Measurements from ENCODE around the gene IGFBP1. TPM values are rescaled to one million over a fixed set of nuclear protein-coding genes. Genes with fewer than 3 reads are reported as not detected.
"Not testable (repeated sequence)": the region's sequence is repeated elsewhere in the genome, so short reads cannot be mapped to it uniquely, and the experiment has no call there.

The IGFBP1 gene
- total and polyA plus RNA-seq, 2 donors = 0.05 to 17.2 TPM

- Histone ChIP-seq H3K9me3 (ENCODE audit: control insufficient read depth in 2 of 2, insufficient read depth in 1 of 2, low read length in 1 of 2) (peaks cover 0 to 6% of the 10 kb centered on the region in 2 donors), H3K4me1 (ENCODE audit: control insufficient read depth in 2 of 2, insufficient read depth in 2 of 2, low read length in 2 of 2) (no peaks in the 10 kb centered on the region), H3K27ac (ENCODE audit: low read depth in 1 of 2, low read length in 1 of 2) (no peak overlapping the region), H3K36me3 (ENCODE audit: control insufficient read depth in 2 of 2, insufficient read depth in 2 of 2, low read length in 1 of 2) (no peaks in the 10 kb centered on the region), H3K4me3 (ENCODE audit: low read length in 2 of 2) (no peak overlapping the region), H3K27me3 (ENCODE audit: control insufficient read depth in 2 of 2, insufficient read depth in 1 of 2, low read length in 1 of 2) (no peaks in the 10 kb centered on the region)
- 95% methylated on average over 2 of the region's 2 CpGs for WGBS
- DNase-seq (ENCODE audit: low read depth in 6 of 9, low spot score in 9 of 9) = no peak
These were observed 49.6 kb downstream of the IGFBP1 start for GRCh38 chr7:45937862-45938261.

- Histone ChIP-seq H3K36me3 (ENCODE audit: control insufficient read depth in 2 of 2, insufficient read depth in 2 of 2, low read length in 1 of 2) (no peaks in the 10 kb centered on the region), H3K9me3 (ENCODE audit: control insufficient read depth in 2 of 2, insufficient read depth in 1 of 2, low read length in 1 of 2) (peaks cover 0 to 6% of the 10 kb centered on the region in 2 donors), H3K27me3 (ENCODE audit: control insufficient read depth in 2 of 2, insufficient read depth in 1 of 2, low read length in 1 of 2) (no peaks in the 10 kb centered on the region), H3K4me3 (ENCODE audit: low read length in 2 of 2) (no peak overlapping the region), H3K27ac (ENCODE audit: low read depth in 1 of 2, low read length in 1 of 2) (no peak overlapping the region), H3K4me1 (ENCODE audit: control insufficient read depth in 2 of 2, insufficient read depth in 2 of 2, low read length in 2 of 2) (no peaks in the 10 kb centered on the region)
- 91% methylated on average over 22 of the region's 22 CpGs for WGBS
- no peak for DNase-seq (ENCODE audit: low read depth in 6 of 9, low spot score in 9 of 9)
These were observed 50.5 kb downstream of the IGFBP1 start for GRCh38 chr7:45938626-45939302.

- H3K4me3 ChIP-seq (ENCODE audit: low read length in 2 of 2) = no peak overlapping the region
- DNase-seq (ENCODE audit: low read depth in 6 of 9, low spot score in 9 of 9) = no peak
- no peaks in the 10 kb centered on the region for H3K27me3 ChIP-seq (ENCODE audit: control insufficient read depth in 2 of 2, insufficient read depth in 1 of 2, low read length in 1 of 2)
- H3K27ac ChIP-seq (ENCODE audit: low read depth in 1 of 2, low read length in 1 of 2) = no peak overlapping the region
- H3K36me3 ChIP-seq (ENCODE audit: control insufficient read depth in 2 of 2, insufficient read depth in 2 of 2, low read length in 1 of 2) = no peaks in the 10 kb centered on the region
- 96% methylated on average over 11 of the region's 11 CpGs for WGBS
- peaks cover 0 to 6% of the 10 kb centered on the region in 2 donors for H3K9me3 ChIP-seq (ENCODE audit: control insufficient read depth in 2 of 2, insufficient read depth in 1 of 2, low read length in 1 of 2)
- no peaks in the 10 kb centered on the region for H3K4me1 ChIP-seq (ENCODE audit: control insufficient read depth in 2 of 2, insufficient read depth in 2 of 2, low read length in 2 of 2)
These were observed 51.3 kb downstream of the IGFBP1 start for GRCh38 chr7:45939574-45939973.

GRCh38 chr7:45940237-45940781 lies 52.0 kb downstream of the IGFBP1 start:
- not testable (repeated sequence) for H3K4me1 ChIP-seq (ENCODE audit: control insufficient read depth in 2 of 2, insufficient read depth in 2 of 2, low read length in 2 of 2); H3K4me3 ChIP-seq (ENCODE audit: low read length in 2 of 2); H3K36me3 ChIP-seq (ENCODE audit: control insufficient read depth in 2 of 2, insufficient read depth in 2 of 2, low read length in 1 of 2); H3K27me3 ChIP-seq (ENCODE audit: control insufficient read depth in 2 of 2, insufficient read depth in 1 of 2, low read length in 1 of 2); H3K27ac ChIP-seq (ENCODE audit: low read depth in 1 of 2, low read length in 1 of 2); H3K9me3 ChIP-seq (ENCODE audit: control insufficient read depth in 2 of 2, insufficient read depth in 1 of 2, low read length in 1 of 2)
- WGBS = 42% methylated on average over 14 of the region's 14 CpGs
- DNase-seq (ENCODE audit: low read depth in 6 of 9, low spot score in 9 of 9) = peak in 1 of 9 donors; percentile 24

GRCh38 chr7:45940939-45941338 lies 52.7 kb downstream of the IGFBP1 start:
- 46% methylated on average over 7 of the region's 7 CpGs for WGBS
- Histone ChIP-seq H3K9me3 (ENCODE audit: control insufficient read depth in 2 of 2, insufficient read depth in 1 of 2, low read length in 1 of 2) (peaks cover 0 to 6% of the 10 kb centered on the region in 2 donors), H3K4me3 (ENCODE audit: low read length in 2 of 2) (no peak overlapping the region), H3K27ac (ENCODE audit: low read depth in 1 of 2, low read length in 1 of 2) (no peak overlapping the region), H3K36me3 (ENCODE audit: control insufficient read depth in 2 of 2, insufficient read depth in 2 of 2, low read length in 1 of 2) (no peaks in the 10 kb centered on the region), H3K4me1 (ENCODE audit: control insufficient read depth in 2 of 2, insufficient read depth in 2 of 2, low read length in 2 of 2) (no peaks in the 10 kb centered on the region), H3K27me3 (ENCODE audit: control insufficient read depth in 2 of 2, insufficient read depth in 1 of 2, low read length in 1 of 2) (no peaks in the 10 kb centered on the region)
- no peak for DNase-seq (ENCODE audit: low read depth in 6 of 9, low spot score in 9 of 9)

Other genes with a start within 250 kb of the IGFBP1 start
- under 0.01 TPM for gene CCDC201, start 15.4 kb upstream of the IGFBP1 start, total RNA-seq
- gene CCDC201, start 15.4 kb upstream of the IGFBP1 start, polyA plus RNA-seq = 0.09 TPM
- gene IGFBP3, start 32.8 kb downstream of the IGFBP1 start, total RNA-seq = 37.0 TPM
- gene IGFBP3, start 32.8 kb downstream of the IGFBP1 start, polyA plus RNA-seq = 96.0 TPM